Adrenal gland (tissue), 5 donors: ENCODE measurements around the gene TBATA.

Experiments used
- CTCF ChIP-seq, 6 experiments: fragments of 450-650 bp in 4 of 6; fragments of 200-600 bp in 2 of 6; sonication (generic) in 1 of 6; IDR thresholded peaks; 1 replicate in 5 of 6; 2 replicates in 1 of 6; pipeline versions ENCODE4 v1.5.1 to v1.8.0; 2016 to 2021; ENCODE audit warnings: antibody characterized with exemption in 6 of 6, mild to moderate bottlenecking in 2 of 6, moderate library complexity in 1 of 6
- POLR2A ChIP-seq, 2 donors: fragments of 450-650 bp; IDR thresholded peaks; one replicate each; pipeline ENCODE4 v1.6.1; 2017; ENCODE audit warnings: antibody characterized with exemption in 2 of 2, mild to moderate bottlenecking in 2 of 2, moderate library complexity in 1 of 2
- donor health status: DM: no; HTN: no; CAD: no.

DNA sequence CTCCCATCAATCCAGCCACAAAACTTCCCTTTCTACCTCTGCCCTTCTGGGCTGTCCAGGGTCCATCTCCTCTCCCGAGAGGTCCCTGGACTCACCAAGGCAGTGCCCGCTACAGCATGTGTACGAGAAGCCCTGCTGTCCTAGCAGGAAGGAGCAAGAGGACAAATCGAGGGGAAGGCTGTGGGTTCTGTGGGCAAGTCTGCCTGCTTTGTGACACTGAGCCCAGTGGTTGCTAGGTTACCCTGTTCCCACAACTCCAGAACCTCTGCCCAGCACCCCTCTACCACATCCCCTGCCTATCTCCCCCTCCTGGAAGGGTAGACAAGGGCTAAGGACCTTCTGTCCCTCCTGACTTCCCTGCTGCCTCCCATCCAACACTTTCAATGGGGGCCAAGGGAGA is at the start of gene TBATA:
- TF ChIP-seq CTCF (IDR thresholded peaks at IDR 0.05) (no peak), POLR2A (IDR thresholded peaks at IDR 0.05) (no peak)
